SHP77 treated with DMSO at 0.1 percent for 48 hours (cell line): ENCODE measurements around the gene SF3B5.
"Not testable (repeated sequence)": the region's sequence is repeated elsewhere in the genome, so short reads cannot be mapped to it uniquely, and the experiment has no call there.

ENCODE experiments used
- DNase-seq: peaks from one replicate; lab custom pipeline; 2025; lab: John Stamatoyannopoulos, UW

The SF3B5 gene

DNA sequence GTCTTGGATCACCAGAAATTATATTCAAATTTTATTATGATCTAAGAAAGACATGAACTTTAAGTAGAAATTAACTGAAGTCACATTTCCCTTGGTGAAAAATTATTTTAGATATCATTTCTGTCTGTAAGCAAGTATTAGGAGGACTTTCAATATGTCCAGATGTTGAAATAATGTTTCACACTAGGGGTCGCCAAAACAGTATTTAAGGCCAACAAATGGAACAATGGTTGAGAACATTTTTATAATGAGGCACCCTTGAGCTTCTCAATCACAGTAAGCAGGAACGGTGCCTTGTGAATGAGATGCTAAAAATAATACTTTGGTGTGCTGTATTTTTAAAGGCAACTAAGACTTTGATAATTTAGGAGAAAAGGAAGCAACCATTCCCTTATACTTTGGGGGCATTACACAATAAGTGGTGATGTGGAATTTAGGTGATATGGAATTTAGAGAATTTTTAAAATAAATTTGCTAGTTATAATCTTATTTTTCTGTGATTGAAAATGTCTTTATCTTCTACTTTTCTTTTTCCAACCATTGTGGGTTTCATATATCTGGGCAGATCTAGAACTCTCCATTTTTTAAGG, 9.6 kb upstream of the SF3B5 start:
- DNase-seq, result no peak

DNA sequence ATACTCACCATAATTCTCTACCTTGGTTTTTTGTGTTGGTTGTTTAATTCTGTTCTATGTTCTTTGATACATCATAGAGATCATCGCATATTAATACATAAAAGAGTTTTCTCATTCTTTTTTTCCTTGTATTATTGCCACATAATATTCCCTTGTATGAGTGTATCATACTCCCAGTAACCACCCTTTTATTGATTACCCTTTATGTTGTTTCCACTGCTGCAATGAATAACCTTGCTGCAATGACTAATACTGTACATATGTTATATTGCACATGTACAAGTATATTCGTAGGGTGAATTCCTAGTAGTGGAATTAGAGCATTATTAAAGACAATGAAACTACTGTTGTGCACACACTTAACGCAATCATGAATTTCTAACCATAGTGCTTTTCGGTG, 9.1 kb upstream of the SF3B5 start:
- DNase-seq, result no peak

DNA sequence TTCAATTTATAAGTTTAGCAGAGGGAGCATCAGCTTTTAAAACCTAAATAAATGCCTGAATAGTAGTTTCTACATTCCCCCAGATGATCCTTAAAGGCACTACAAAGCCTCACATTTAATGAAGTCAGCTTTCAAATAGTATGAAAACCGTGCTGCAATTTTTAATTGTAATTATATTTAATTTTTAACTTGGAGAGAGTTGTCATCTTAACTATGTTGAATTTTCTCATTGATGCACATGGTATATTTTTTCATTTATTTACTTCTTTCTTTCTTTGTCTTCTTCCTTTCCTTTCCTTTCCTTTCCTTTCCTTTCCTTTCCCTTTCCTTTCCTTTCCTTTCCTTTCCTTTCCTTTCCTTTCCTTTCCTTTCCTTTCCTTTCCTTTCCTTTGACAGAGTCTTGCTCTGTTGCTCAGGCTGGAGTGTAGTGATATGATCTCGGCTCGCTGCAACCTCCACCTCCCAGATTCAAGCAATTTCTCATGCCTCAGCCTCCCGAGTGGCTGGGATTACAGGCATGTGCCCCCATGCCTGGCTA, 7.7 kb upstream of the SF3B5 start:
- DNase-seq, result no peak

DNA sequence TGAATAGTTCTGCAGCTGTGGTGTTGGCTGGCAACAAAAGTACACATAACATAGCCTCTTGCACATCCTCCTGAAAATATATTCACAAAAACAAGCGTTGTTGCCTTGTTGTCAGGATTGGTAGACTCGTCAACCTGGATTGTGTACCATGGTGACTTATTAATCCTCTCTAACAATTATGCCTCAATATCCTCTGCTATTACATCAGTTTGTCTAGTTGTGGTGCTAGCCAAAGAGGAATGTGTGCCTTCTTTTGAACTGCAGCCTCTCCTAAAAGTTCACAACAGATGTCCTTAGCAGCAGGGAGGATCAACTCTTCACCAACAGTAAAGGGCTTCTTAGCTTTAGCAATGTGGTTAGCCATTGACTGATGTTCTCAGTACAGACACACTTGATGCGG, 3.6 kb upstream of the SF3B5 start:
- no peak for DNase-seq

DNA sequence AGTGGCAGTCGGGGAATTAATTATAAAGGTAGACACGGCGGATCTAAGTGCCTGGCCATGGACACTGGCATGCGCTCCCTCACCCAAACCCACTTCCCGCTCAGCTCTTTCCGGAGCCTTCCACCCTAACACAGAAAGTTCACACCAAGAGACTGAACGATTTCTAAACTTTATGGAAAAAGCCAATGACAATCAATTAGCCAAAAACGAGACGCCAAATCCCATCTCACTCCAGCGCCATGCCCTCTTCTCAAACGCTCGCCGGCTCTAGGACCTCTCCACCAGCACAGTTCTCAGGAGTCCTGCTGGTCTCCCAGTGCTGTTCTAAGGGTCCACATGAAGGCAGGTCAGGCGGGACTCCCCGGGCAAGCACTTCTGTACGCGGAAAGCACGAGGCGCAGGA, 641 bp downstream of the SF3B5 start:
- no peak for DNase-seq

DNA sequence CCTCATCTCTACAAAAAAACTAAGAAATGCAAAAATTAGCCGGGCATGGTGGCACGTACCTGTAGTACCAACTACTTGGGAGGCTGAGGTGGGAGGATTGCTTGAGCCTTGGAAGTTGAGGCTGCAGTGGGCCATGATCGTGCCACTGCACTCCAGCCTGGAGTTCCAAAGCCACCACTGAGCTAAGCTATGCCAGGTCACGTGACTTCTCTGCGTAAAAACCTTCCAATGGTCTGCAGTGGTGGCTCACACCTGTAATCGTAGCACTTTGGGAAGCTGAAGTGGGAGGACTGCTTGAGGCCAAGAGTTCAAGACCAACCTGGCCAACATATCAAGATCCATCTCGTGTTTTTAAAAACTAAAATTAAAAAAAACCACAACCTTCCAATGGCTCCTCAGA, 1.7 kb downstream of the SF3B5 start:
- DNase-seq, result no peak

DNA sequence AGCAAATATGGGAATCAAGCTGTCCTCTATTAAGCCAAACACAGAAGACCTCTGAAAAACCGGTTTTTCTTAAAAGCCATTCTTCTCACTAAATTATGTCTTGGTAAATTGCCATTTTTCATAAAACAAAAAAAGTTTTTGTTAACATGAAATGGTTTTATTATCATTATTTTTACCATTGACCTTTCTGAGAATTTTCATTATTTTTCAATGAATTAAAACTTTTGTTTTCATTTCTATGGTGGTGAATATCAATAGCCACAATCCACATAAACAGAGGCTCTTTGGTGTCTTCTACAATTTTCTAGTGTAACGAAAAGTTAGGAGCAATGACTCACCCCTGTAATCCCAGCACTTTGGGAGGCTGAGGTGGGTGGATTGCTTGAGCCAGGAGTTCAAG, 2.1 kb downstream of the SF3B5 start:
- DNase-seq, result no peak

DNA sequence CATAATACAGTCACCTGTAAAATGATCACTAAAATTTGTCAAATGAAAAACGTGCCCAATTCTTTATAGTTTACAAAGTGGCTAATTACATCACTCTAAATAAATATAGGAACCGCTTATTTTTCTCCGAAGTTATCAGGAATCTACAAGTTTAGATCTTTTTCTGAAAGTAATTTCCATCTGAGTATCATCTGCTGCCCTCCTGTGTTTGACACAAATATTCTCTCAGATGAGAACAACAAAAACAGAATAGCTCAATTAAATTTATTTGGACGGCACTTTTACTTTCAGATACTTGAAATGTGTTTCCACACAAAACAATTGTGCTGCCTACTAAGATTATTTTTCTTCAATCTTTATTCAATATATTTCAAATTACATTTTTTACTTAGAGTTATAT, 5.0 kb downstream of the SF3B5 start:
- no peak for DNase-seq

DNA sequence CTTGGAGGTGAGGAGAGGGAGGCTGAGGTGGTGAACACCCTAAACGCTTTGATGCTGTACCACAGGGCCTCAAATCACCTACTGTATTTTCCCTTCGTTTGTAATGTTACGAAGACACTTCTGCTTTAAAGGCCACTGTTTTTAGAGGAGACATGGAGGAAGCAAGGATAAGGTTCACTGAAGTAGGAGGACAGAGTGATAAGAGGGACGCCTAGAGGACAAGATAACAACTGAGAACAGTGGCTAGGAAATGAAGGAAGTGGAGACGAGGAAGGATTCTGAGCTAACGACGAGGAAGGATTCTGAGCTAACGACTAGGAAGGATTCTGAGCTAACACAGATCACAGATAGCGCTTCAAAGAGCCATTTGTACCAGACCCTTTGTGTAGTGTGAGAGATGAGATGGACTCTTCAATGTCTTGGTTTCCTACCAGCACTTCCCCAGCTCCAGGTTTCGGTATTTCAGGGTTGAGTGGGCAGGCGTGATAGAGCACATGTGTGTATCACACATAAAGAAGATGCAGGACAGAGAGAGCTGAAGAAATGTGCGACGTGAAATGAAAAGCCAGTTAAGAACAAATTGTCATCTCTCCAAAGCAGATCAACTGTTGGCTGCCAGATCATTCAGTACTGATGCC, 7.5 kb downstream of the SF3B5 start:
- no peak for DNase-seq

DNA sequence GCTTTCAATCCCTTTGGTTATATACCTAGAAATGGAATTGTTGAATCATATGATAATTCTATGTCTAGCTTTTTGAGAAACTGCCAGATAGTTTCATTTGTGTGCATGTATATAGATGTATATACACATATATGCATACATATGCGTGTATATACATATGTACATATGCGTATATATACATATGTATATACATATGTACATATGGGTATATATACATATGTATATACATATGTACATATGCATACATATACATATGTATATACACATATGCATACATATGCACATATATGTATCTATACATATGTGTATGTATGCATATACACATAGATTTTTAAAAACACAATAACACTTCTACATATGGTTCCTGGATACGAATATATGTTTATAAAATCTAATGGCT, 8.4 kb downstream of the SF3B5 start:
- DNase-seq, result no peak

DNA sequence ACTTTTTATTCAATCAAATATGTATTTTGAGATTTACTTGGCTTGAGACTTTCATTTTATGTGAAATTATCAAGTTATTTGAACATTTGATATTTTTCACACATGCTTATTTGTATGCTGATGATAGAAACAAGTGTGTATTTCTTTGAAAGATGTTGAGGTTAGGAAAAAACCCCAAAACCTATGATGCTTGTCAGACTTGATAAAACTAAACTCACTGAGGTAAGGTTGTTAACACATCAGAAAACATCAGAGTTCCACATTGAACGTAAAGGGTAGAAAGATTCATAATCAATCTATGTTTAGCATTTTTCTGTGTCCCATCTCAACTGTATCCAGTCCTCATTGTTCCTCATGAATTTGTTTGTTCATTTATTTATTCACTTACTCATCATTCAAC, 12.2 kb downstream of the SF3B5 start:
- DNase-seq, result no peak

DNA sequence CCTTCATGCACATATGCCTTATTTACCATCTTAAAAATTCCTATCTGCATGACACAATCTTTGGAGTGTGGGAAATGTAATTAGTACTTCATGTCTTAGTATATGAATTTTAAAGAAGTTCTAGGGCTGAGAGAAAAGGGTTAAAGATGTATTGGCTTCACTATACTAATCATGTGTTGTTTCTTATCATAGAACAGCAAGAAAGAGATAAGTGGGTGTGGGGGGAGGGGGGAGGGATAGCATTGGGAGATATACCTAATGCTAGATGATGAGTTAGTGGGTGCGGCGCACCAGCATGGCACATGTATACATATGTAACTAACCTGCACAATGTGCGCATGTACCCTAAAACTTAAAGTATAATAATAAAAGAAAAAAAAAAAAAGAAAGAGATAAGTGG, 13.0 kb downstream of the SF3B5 start:
- DNase-seq, result not testable (repeated sequence)

DNA sequence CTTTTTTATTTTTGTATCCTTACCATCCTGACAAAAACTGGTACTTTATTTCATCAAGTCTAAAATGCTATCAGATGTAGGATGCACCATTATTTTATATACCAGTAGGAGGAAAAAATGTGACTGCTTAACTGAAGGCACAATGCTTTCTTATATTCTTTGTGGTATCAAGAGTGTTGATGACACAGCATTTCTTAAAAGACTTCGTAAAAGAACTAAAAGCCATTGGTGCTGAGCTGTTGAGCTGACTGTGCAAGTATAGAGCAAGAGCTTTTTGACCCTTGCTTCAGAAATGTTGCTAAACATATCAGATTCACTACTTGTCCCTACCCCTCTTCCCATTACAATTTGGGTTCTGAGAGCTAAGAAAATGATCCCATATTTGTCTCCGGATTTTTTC, 17.5 kb downstream of the SF3B5 start:
- DNase-seq, result no peak

DNA sequence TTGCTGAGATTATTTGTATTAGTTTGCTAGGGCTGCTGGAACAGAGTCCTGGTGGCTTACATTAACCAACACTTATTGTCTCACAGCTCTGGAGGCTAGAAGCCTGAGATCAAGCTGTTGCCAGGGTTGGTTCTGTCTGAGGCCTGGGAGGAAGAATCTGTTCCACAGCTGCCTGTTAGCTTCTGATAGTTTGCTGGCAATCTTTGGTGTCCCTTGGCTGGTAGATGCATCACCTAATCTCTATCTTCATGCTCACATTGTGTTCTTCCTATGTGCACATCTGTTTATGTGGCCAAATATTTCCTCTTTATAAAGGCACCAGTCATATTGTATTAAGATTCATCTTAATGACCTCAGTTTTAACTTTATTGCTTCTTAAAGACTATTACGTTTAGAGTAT, 19.5 kb downstream of the SF3B5 start:
- DNase-seq, result no peak

DNA sequence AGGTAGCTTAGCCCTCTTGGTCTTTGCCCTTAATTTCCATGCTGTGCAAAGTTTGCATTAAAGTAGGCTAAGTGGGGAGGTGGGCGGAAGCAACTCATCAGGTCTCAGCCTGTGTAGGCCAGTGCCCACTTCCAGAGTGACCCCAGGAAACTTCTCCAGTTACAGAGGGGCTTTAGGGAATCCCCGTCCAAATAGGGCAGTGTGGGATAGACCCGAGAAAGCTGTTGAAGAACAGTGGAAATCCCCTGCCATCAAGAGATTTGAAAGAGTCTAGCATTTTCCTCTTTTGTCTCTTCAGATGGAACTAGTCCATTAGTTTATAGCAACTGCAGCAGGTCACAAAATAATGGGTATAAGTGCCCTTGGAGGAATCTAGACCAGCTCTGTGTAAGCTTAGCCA, 20.2 kb downstream of the SF3B5 start:
- no peak for DNase-seq

DNA sequence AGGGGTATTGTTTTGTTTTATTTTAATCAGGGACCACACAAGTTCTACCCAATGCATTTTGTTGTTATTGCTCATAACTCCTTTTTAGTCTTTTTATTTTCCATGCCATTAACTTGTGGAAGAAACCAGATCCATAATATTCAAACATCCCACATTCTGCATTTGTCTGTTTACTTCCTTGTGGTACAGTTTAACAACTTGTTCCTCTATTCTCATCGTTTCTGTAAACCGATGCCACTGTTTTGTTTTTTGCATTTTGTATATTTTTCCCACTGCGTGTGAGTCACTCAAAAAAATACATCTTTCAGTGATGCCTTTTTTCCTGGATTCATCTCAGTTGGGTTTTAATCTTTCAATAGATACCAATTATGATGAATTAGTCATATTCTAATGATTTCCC, 22.3 kb downstream of the SF3B5 start:
- DNase-seq, result no peak

DNA sequence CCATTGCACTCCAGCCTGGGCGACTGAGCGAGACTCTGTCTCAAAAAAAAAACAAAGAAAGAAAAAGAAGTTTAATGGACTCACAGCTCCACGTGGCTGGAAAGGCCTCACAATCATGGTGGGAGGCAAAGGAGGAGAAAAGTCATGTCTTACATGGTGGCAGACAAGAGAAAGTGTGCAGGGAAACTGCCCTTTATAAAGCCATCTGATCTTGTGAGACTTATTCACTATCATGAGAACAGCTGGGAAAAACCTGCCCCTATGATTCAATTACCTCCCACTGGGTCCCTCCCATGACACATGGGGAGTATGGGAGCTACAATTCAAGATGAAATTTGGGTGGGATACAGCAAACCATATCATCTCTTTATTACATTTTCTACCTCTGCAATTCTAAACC, 25.9 kb downstream of the SF3B5 start:
- DNase-seq, result no peak

DNA sequence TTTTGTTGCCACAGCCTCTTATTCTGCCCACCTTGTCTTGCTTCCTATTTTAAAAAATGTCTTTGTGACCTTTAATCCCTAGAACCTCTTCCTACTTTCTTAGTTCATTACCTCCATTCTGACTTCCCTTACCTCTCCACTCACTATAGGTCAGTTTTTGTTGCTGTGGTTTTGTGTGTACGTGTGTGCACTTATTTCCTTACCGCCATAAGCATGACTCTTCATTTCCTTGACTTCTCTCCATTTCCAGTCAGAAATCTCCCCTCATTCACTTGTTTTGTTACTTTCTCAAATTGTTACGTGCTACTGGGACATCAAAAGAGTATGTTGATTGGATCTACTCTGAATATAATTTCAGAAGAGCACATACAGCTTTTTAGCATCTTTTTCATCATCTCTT, 26.6 kb downstream of the SF3B5 start:
- no peak for DNase-seq

DNA sequence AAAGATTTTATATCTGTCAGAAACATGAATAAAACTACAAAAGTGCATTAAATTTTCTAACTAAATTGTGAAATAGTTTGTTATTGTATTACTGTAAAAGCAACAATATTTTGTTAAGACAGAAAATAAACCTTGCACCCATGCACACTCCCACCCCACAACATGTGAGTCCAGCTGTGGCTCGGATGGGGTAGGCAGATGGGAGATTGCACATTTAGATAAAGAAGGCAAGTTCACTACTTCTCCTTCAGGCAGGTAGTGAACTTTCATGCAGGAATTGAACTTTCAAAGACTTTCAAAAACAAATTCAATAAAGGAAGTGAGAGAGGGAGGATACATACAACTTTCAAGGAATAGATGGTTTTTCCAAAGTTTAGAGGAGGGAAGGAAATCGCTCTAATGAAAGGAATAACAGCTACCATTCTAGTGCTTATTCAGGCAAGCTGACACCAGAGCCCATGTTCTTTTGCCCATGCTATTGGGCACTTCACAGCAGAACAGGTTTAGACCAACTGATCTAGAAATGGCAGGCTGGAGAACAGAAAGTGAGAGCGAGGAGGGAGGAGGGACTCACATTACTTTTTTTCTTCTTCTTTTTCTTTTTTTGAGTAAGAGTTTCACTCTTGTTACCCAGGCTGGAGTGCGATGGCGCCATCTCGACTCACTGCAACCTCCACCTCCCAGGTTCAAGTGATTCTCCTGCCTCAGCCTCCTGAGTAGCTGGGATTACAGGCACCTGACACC, 28.5 kb downstream of the SF3B5 start:
- DNase-seq, result no peak

DNA sequence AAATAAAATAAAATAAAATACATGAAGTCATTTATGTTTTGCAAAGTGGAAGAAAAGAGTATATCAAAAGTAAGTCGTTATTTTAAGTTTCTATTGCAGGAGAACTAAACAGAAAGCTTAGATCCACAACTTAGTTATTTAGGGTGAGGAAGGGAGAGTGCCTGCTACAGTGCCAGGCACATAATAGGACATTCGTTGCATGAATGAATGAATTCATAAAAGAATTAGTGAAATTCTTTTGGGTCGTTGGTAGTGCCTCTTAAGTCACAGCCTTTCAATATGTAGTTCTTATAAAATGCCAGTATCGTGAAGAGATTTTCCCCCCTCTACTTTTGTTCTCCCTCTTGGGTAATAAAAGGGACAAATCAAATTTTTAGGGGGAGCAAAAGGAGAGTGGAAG, 29.1 kb downstream of the SF3B5 start:
- DNase-seq, result no peak

DNA sequence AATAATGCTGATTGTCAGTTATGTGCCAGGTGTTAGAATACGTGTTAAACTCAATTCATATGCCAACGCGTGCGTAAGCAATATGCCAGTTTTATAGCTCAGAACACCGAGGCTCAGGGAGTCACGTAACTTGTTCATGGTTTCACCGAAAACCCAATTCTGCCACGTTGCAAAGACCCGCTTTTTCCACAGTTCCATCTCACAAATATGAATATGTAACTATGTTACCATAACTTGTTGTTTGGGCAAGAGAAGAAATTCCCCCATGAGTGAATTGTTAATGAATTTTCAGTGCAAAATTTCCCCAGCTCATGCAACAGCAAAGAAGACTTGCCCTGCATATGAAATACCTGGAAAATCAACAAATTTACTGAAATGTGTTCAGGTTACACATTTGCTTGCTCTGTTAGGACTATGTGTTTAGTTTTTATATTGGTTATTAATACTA, 30.1 kb downstream of the SF3B5 start:
- DNase-seq, result no peak

DNA sequence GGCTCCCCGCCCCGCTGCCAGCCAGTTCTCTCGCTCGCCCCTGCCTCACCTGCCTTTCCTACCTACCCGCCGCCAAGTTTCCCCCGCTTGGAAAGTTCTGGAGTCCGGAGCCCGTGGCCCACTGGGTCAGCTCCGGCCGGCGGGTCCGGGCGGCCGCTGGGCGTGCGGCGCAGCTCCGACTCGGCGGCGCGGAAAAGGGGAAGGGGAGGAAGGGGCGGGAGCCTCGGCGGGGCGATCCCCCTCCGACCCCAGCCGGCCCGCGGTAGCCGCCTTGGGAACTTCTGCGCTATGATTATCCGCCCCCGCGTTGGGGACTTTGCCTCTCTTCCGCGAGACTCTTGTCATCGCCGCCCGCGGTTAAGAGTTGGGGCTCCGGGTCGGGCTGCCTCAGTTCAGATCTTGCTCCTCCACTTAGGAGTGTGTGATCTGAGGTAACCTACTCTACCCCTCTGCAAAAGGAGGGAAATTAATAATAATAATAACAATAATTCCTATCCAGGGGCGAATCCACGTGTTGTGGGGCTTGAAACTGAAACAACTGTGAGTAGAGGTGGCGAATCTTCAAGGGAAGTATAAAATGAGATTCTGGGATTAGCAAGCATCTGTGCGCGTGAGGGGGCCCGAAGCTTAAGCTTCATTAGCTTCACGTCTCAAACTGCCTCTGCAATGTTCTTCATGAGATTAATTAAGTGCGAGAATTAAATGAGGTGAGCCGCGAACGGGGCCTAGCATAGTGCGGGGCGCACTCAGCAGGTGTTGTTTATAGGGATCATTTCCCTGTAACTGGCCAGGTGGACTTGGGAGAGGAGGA, 30.8 kb downstream of the SF3B5 start:
- no peak for DNase-seq
